Effector memory CD4-positive, alpha-beta T cell (primary cell): ENCODE data around the gene C4orf50.

Source experiments
- DNase-seq, 3 donors: peaks; one replicate each; pipeline ENCODE4 v3.0.0-alpha.2; 2020
- H3K27ac ChIP-seq: 2 replicates; pipeline ENCODE4 v1.7.0; 2013; ENCODE audit warnings: mild to moderate bottlenecking, low read length, moderate library complexity; ENCODE audit not compliant: insufficient read depth, poor library complexity, severe bottlenecking
- H3K27me3 ChIP-seq: replicated peaks from 2 replicates; pipeline ENCODE4 v1.7.0; 2013; ENCODE audit warnings: mild to moderate bottlenecking, low read length; ENCODE audit not compliant: insufficient read depth, control insufficient read depth, poor library complexity, severe bottlenecking
- H3K36me3 ChIP-seq: 2 replicates; pipeline ENCODE4 v1.7.0; 2013; ENCODE audit warnings: mild to moderate bottlenecking, low read length, moderate library complexity; ENCODE audit not compliant: control insufficient read depth, insufficient read depth
- H3K4me1 ChIP-seq: 2 replicates; pipeline ENCODE4 v1.7.0; 2013; ENCODE audit warnings: low read length, mild to moderate bottlenecking; ENCODE audit not compliant: control insufficient read depth, insufficient read depth, poor library complexity, severe bottlenecking
- H3K4me3 ChIP-seq: 2 replicates; pipeline ENCODE4 v1.7.0; 2013; ENCODE audit warnings: low read length, low read depth, mild to moderate bottlenecking; ENCODE audit not compliant: insufficient read depth, poor library complexity, severe bottlenecking
- H3K9me3 ChIP-seq: 2 replicates; pipeline ENCODE4 v1.7.0; 2013; ENCODE audit warnings: mild to moderate bottlenecking, low read length, moderate library complexity; ENCODE audit not compliant: control insufficient read depth

C4orf50 gene

GRCh38 chr4:6031846-6032245 is 13.6 kb upstream of the C4orf50 start:
- H3K4me1 ChIP-seq = no peaks in the 10 kb centered on the region
- DNase-seq = no peak
- no peaks in the 10 kb centered on the region for H3K9me3 ChIP-seq
- no peak overlapping the region for H3K4me3 ChIP-seq
- H3K27ac ChIP-seq = no peak overlapping the region
- H3K36me3 ChIP-seq = no peaks in the 10 kb centered on the region
- no peaks in the 10 kb centered on the region for H3K27me3 ChIP-seq

- no peak overlapping the region for H3K4me3 ChIP-seq
- H3K36me3 ChIP-seq = no peaks in the 10 kb centered on the region
These were observed 12.4 kb upstream of the C4orf50 start for GRCh38 chr4:6030679-6031078.

GRCh38 chr4:6029254-6029653 is 11.0 kb upstream of the C4orf50 start:
- no peaks in the 10 kb centered on the region for H3K9me3 ChIP-seq
- H3K27me3 ChIP-seq = no peaks in the 10 kb centered on the region
- DNase-seq = no peak
- no peaks in the 10 kb centered on the region for H3K4me1 ChIP-seq
- no peak overlapping the region for H3K27ac ChIP-seq
- no peak overlapping the region for H3K4me3 ChIP-seq
- H3K36me3 ChIP-seq = no peaks in the 10 kb centered on the region

More at GRCh38 chr4:6030679-6031078, 12.4 kb upstream of the C4orf50 start:
- Histone ChIP-seq H3K27me3 (no peaks in the 10 kb centered on the region), H3K9me3 (no peaks in the 10 kb centered on the region), H3K4me1 (no peaks in the 10 kb centered on the region), H3K27ac (no peak overlapping the region)
- no peak for DNase-seq

- no peaks in the 10 kb centered on the region for H3K4me1 ChIP-seq
- DNase-seq = no peak
- H3K36me3 ChIP-seq = no peaks in the 10 kb centered on the region
- H3K9me3 ChIP-seq = no peaks in the 10 kb centered on the region
- H3K27ac ChIP-seq = no peak overlapping the region
- H3K27me3 ChIP-seq = no peaks in the 10 kb centered on the region
- no peak overlapping the region for H3K4me3 ChIP-seq
These were observed 9.9 kb upstream of the C4orf50 start for GRCh38 chr4:6028168-6028567.

GRCh38 chr4:6027392-6027791 is 9.2 kb upstream of the C4orf50 start:
- Histone ChIP-seq H3K4me3 (no peak overlapping the region), H3K36me3 (no peaks in the 10 kb centered on the region), H3K9me3 (no peaks in the 10 kb centered on the region), H3K4me1 (no peaks in the 10 kb centered on the region), H3K27me3 (no peaks in the 10 kb centered on the region), H3K27ac (no peak overlapping the region)
- DNase-seq = no peak

GRCh38 chr4:6024313-6024960 is 6.2 kb upstream of the C4orf50 start:
- Histone ChIP-seq H3K27ac (no peak overlapping the region), H3K9me3 (no peaks in the 10 kb centered on the region), H3K27me3 (no peaks in the 10 kb centered on the region), H3K36me3 (no peaks in the 10 kb centered on the region), H3K4me3 (no peak overlapping the region), H3K4me1 (no peaks in the 10 kb centered on the region)
- DNase-seq = no peak

- no peak overlapping the region for H3K4me3 ChIP-seq
These were observed 5.5 kb upstream of the C4orf50 start for GRCh38 chr4:6023731-6024130.

GRCh38 chr4:6022607-6023288 is 4.5 kb upstream of the C4orf50 start:
- peaks cover 3% of the 10 kb centered on the region for H3K27me3 ChIP-seq
- no peak overlapping the region for H3K4me3 ChIP-seq
- no peak overlapping the region for H3K27ac ChIP-seq
- DNase-seq = no peak
- no peaks in the 10 kb centered on the region for H3K36me3 ChIP-seq
- no peaks in the 10 kb centered on the region for H3K9me3 ChIP-seq
- H3K4me1 ChIP-seq = no peaks in the 10 kb centered on the region

More at GRCh38 chr4:6023731-6024130, 5.5 kb upstream of the C4orf50 start:
- Histone ChIP-seq H3K36me3 (no peaks in the 10 kb centered on the region), H3K27ac (no peak overlapping the region), H3K27me3 (no peaks in the 10 kb centered on the region), H3K9me3 (no peaks in the 10 kb centered on the region), H3K4me1 (no peaks in the 10 kb centered on the region)
- no peak for DNase-seq

GRCh38 chr4:6021831-6022606 is 3.8 kb upstream of the C4orf50 start:
- no peak overlapping the region for H3K27ac ChIP-seq
- peaks cover 3% of the 10 kb centered on the region for H3K27me3 ChIP-seq
- H3K36me3 ChIP-seq = no peaks in the 10 kb centered on the region
- no peak for DNase-seq
- H3K4me1 ChIP-seq = no peaks in the 10 kb centered on the region
- no peaks in the 10 kb centered on the region for H3K9me3 ChIP-seq
- no peak overlapping the region for H3K4me3 ChIP-seq

GRCh38 chr4:6020613-6021012 is 2.4 kb upstream of the C4orf50 start:
- DNase-seq = no peak
- H3K4me3 ChIP-seq = no peak overlapping the region
- H3K27ac ChIP-seq = no peak overlapping the region
- H3K4me1 ChIP-seq = no peaks in the 10 kb centered on the region
- H3K36me3 ChIP-seq = no peaks in the 10 kb centered on the region
- peaks cover 3% of the 10 kb centered on the region for H3K27me3 ChIP-seq
- H3K9me3 ChIP-seq = no peaks in the 10 kb centered on the region
